ENCODE measurements around the gene CDH8.

Gene CDH8

DNA sequence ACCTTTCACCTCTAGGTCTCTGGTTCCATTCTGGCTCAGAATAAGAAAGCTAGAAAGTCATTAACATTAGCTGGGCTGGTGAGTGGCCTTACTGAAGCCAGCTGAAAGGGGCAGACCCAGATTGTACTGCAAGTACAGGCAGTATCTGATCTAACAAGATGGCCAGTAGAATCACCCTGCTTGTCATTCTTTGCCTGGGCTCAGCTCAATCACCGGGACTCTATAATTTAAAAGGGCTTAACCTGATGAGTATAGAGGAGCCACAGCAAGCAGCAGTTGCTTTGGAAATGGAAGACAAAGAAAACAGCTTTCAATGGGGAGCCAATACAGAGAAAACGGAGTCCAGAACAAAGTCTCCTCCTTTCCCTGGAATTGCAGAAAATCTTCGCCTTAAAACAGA is 13.6 kb downstream of the CDH8 start:
- no peak for DNase-seq

DNA sequence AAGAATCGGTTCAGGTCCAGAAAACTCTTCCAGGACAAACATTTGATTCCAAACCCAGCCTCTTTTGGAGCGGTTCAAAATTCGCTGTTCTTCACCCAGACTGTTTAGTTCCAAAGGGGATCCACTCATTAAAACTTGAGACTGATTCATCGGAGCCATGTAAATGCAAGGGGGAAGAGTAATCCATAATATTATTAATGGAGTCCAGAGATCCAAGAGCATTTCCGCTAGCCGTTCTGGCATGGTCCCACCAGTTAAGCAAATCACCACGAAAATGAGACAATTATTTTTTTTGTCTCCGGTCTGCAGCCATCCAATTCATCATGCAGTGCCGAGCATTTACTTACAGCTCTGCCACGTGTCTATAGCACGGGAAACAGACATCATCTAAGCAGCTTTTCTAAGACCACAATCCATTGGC is 15.1 kb downstream of the CDH8 start:
- DNase-seq: no peak

GRCh38 chr16:62020681-62021080 is 15.6 kb downstream of the CDH8 start:
- DNase-seq: no peak

GRCh38 chr16:62019851-62020250 is 16.4 kb downstream of the CDH8 start:
- no peak for DNase-seq

DNA sequence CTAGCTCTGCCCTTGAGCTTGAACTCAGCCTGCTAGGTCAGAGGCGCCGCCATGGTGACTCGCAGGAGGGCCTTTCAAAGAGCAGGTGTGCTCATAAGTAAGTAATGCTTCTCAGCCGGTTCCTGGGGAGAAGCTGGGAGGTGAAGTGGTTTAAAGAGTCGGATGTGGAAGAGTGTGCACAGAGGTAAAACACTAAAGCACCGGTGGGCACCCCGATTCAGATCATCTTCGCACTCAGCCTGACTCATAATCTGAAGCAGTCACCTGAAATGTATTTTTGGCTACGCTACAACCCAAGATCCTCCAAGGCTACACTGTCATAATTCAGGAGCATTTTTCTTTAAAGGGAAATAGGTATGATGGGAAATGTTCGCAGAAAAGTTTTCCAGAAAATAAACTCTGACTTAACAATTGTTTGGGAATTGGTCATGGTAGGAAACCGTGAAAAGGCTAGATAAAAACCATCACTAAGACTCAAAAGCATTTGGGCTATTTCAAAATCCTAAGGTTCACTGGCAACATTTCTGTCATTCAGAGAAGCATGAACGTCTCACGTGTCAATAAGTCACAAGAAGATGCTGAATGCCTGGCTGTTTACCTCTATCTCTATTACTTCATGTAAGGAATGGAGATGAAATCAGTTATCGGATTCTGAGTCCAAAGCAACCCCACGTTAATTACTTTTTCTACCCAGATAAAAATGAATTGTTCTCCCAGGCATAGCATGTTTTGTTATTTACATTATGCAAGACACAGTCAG is 17.8 kb downstream of the CDH8 start:
- no peak for DNase-seq

GRCh38 chr16:62014319-62014923 is 21.8 kb downstream of the CDH8 start:
- no peak for DNase-seq

DNA sequence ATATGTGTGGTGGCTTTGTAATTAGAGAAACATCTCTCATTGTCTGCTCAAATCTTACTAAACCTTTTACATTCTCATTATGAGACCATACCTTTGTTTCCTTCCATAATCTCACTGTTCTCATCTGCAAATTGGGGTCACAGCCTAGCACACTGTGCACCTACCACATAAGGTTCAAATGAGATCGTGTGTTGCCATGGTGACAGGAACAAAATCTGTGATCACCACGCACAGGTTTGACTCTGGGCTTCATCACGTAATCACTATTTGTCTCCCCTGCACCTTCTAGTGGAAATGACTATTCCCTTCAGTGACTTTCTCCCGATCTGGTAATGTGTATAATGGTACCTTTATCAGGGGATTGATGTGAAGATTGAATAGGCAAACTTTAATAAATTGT is 26.1 kb downstream of the CDH8 start:
- DNase-seq: no peak

DNA sequence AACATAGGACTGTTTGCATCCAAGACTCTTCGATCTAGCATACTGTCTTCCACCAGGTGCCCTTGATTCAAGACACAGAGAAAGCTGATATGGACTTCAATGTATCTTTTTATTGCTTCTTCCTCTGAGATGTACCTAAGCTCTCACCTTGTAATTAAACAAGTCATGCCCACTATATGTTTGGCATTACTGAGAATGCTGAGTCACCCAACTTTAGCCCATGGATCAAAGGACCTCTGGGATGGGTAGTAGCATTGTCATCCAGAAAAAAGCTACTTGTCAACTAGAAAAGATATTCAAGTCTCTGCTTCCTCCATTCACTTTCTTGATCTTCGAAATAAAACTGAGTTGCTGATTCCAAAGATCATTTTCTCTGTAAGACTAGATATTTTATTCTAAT is 37.8 kb downstream of the CDH8 start:
- no peak for DNase-seq

- no peak for DNase-seq
Observed at GRCh38 chr16:61993108-61993507, 43.1 kb downstream of the CDH8 start.

DNA sequence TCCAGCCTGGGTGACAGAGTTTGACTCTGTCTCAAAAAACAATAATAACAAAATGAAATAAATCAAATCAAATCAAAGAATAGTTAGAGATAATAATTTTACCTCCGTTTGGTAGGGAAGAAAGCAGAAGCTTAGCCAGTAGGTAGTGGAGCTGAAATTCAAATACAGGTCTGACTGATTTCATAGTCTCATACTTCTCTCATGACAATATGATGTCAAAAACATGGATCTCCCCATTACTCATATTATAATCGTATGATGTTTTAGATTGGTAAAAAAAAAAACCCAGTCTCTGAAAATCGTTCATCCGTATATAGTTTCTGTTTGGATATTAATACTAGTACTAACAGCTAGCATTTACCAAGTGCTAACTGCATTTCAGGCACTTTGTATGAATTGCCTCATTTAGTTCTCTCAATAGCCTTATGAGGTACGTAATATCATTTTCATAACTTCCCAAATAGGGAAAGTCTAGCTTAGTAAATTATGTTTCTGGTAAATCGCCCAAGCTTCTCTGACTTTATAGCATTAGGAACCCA is 48.7 kb downstream of the CDH8 start:
- no peak for DNase-seq

GRCh38 chr16:61969077-61969382 is 67.2 kb downstream of the CDH8 start:
- no peak for DNase-seq

GRCh38 chr16:61968242-61969076 is 67.8 kb downstream of the CDH8 start:
- no peak for DNase-seq

- no peak for DNase-seq
Observed at GRCh38 chr16:61957075-61957855, 79.0 kb downstream of the CDH8 start.

- DNase-seq: no peak
Observed at GRCh38 chr16:61952841-61953240, 83.4 kb downstream of the CDH8 start.

- no peak for DNase-seq
Observed at GRCh38 chr16:61948414-61948813, 87.8 kb downstream of the CDH8 start.

DNA sequence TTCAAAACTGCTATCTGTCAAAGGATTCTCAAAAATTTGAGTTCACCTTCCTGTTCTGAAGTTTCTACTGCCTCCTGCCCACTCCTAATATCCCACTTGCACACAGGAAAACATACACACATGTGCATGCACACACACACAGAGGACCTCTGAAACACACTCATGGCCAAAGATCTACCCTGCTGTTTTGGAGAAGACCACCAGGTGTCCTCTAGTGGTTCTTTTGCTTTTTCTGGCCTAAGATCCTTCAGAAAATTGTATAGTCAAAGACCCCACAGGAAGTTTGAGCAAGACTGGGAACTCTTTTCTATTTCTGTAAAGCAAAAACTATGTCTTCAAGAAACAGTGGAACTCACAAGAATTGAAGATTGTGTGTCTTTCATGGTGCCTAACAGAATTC is 90.2 kb downstream of the CDH8 start:
- DNase-seq: no peak

- no peak for DNase-seq
Observed at GRCh38 chr16:61945511-61945910, 90.7 kb downstream of the CDH8 start.

GRCh38 chr16:61944004-61944403 is 92.2 kb downstream of the CDH8 start:
- DNase-seq: no peak

DNA sequence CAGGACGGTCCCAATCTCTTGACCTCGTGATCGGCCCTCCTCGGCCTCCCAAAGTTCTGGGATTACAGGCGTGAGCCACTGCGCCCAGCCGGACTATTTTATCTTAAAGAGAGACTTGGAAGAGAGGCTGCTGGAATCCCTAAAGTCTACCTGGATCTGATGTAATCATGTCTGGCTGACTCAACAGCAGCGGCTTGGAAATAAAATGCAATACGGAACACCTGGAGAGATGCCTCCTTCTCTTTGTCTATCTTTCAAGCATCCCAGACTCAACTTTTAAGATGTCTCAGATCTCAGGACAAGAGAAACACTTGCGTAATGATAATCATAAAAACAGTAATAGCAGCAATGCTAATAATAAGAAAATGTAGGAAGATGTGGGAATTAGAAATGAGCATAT is 95.6 kb downstream of the CDH8 start:
- no peak for DNase-seq

DNA sequence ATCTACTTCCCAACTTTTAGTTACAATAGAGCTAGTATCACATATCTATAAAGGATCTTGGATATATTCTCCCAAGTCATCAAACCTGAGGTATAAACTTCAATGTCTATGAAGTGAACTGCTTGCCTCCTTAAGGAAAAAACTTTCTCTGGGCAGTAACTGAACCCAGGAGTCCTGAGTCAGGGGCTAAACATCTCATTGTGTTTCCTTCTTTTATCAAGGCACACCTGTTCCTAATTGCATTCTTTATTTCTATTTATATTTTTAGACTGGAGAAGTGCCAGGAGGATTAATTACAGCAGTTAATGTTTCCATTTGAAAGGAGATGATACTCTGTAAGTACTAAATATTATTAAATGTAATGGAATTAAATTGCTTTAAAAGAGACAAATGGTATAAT is 98.6 kb downstream of the CDH8 start:
- DNase-seq: no peak

DNA sequence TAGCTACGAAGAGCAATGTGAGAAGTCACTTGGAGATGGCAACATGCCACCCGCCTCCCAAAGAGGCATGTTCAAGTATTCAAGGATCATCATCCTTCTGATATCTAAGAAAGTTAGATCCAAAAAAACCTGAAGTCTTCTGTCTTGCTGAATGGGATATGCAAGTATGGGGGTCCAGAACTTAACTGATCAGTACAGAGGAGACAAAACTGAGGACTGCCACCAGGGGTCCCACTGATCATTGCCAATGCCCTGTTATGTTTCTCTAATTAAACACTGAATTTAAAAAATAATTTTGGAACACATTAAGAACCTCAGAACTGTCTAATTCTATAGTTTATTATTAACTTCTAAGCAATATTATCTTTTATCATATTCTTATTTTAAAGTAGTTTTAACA is 99.7 kb downstream of the CDH8 start:
- no peak for DNase-seq

DNA sequence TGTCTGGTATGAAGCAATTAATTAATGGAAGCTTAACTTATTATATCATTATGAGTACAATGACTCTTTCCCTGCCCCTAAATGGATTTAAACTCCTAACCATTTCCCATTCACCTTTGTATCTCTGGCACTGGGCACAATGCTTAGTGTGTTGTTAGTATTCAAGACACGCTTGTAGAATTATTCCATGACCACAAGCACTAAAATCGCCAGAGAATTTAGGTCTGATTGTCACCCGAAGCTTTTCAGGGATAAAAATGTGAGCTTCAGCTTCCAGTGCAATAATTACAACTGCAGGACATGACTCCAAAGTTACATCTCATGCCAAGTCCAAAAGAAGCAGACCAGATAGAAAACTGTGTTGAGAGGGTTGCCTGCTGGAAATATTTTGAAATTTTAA is 101.6 kb downstream of the CDH8 start:
- DNase-seq: no peak

GRCh38 chr16:61929776-61930175 is 106.5 kb downstream of the CDH8 start:
- no peak for DNase-seq
